Activated B cell treated with CpG ODN at 0.5 μM for 24 hours (primary cell): ENCODE measurements around the gene SHLD1. TPM values are rescaled to one million over a fixed set of nuclear protein-coding genes. Genes with fewer than 3 reads are reported as not detected.

Experiments used
- ATAC-seq: fragments of 200-7000 bp; cut with Tn5 transposase; one replicate; pipeline ENCODE4 v1.10.0; 2021; ENCODE audit warnings: low read depth, mild to moderate bottlenecking, moderate library complexity
- CTCF ChIA-PET: fragments of 350-600 bp; sonication (Branson Sonifier 250); formaldehyde crosslinking; loops from one replicate; lab custom pipeline; 2021; ENCODE audit warnings: antibody characterized with exemption; lab: Charles Lee
- POLR2A ChIA-PET: fragments of 350-600 bp; sonication (Branson Sonifier 250); formaldehyde crosslinking; loops from one replicate; lab custom pipeline; 2021; ENCODE audit warnings: antibody characterized with exemption; lab: Charles Lee
- DNase-seq: peaks from one replicate; pipeline ENCODE4 v3.0.0; 2022
- H3K27ac Mint-ChIP-seq: one replicate; pipeline ENCODE4 v1.8.0; 2020; ENCODE audit warnings: mixed read lengths
- H3K27me3 Mint-ChIP-seq: one replicate; pipeline ENCODE4 v1.8.0; 2021; ENCODE audit warnings: mixed read lengths
- H3K36me3 Mint-ChIP-seq: one replicate; pipeline ENCODE4 v1.8.0; 2021; ENCODE audit warnings: low read depth, mixed read lengths
- H3K4me1 Mint-ChIP-seq: one replicate; pipeline ENCODE4 v1.8.0; 2021; ENCODE audit warnings: mixed read lengths
- H3K4me3 Mint-ChIP-seq: one replicate; pipeline ENCODE4 v1.8.0; 2020; ENCODE audit warnings: mild to moderate bottlenecking, mixed read lengths
- H3K9me3 Mint-ChIP-seq: one replicate; pipeline ENCODE4 v1.8.0; 2020; ENCODE audit warnings: mixed read lengths
- CTCF ChIP-seq: fragments of 200-600 bp; IDR thresholded peaks from one replicate; pipeline ENCODE4 v1.8.0; 2022; ENCODE audit warnings: antibody characterized with exemption, mild to moderate bottlenecking
- intact Hi-C: fragments of 100-400 bp; cut with micrococcal nuclease; formaldehyde crosslinking; loops from one replicate; pipeline ENCODE4 v1.15.1; 2024
- total RNA-seq: library from RNA; stranded (reverse); gene quantifications from 2 replicates; pipeline ENCODE4 v1.2.3, GENCODE V29; 2022

SHLD1 gene
- total RNA-seq, 1 donor from 2014 or later: 15.0 TPM

DNA sequence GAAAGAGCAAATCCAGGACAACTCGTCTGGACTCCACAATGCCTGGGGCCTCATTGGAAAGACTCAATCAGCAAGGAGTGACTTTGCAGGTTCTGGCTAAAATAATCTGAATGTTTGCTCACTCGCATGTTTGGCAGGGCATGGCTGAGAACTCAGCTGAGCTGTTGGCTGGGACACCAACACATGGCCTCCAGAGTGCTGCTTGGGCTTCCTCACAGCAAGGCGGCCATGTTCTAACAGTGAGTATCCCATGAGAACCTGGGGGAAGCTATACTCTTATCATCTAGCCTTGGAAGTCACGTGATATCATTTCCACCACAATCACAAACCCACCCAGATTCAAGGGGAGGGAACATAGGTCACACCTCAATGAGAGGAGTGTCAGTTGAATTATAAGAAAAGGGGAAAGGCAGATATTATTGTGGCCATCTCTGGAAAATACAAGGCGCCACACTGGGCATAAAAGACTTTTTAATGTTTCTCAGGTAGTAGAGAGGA lies 23.1 kb upstream of the SHLD1 start:
- Mint-ChIP-seq H3K9me3 (peaks cover 3% of the 10 kb centered on the region), H3K36me3 (no peaks in the 10 kb centered on the region), H3K4me3 (no peak overlapping the region), H3K27me3 (peaks cover 33% of the 10 kb centered on the region), H3K4me1 (no peaks in the 10 kb centered on the region), H3K27ac (no peak overlapping the region)
- ATAC-seq (no peak), DNase-seq (no peak)
- intact Hi-C loops: no loop called here
- CTCF ChIA-PET: interaction anchor here (0.8 kb wide), 1 partner anchor 126 kb away, joined by 3 read pairs; no protein-coding TSS in a partner anchor
- no peak for TF ChIP-seq CTCF
- POLR2A ChIA-PET: no interaction called here

GRCh38 chr20:5729348-5729747 lies 20.9 kb upstream of the SHLD1 start:
- POLR2A ChIA-PET: no interaction called here
- Mint-ChIP-seq H3K27me3 (peaks cover 53% of the 10 kb centered on the region), H3K27ac (no peak overlapping the region), H3K4me3 (no peak overlapping the region), H3K36me3 (no peaks in the 10 kb centered on the region), H3K4me1 (no peaks in the 10 kb centered on the region), H3K9me3 (peaks cover 3% of the 10 kb centered on the region)
- no peak for TF ChIP-seq CTCF
- ATAC-seq (no peak), DNase-seq (no peak)
- CTCF ChIA-PET: no interaction called here
- intact Hi-C loops: no loop called here

DNA sequence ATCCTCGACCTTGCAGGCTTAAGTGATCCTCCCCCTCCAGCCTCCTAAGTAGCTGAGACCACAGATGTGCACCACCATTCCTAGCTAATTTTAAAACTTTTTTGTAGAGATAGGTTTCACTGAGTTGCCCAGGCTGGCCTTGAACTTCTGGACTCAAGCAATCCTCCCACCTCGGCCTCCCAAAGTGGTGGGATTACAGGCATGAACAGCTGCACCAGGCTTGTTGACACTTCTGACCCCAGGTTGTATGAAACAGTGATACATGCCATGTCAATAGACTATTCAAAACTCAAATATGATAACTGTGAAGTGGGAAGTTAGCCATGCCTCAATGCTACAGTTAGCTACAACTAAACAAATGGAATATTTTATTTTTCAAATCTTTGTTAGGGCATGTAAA lies 20.1 kb upstream of the SHLD1 start:
- DNase-seq: no peak
- H3K27me3 Mint-ChIP-seq: peaks cover 59% of the 10 kb centered on the region
- H3K27ac Mint-ChIP-seq: no peak overlapping the region
- CTCF ChIA-PET: no interaction called here
- intact Hi-C loops: no loop called here
- ATAC-seq: no peak
- POLR2A ChIA-PET: no interaction called here
- H3K4me1 Mint-ChIP-seq: no peaks in the 10 kb centered on the region
- TF ChIP-seq CTCF: no peak
- peaks cover 3% of the 10 kb centered on the region for H3K9me3 Mint-ChIP-seq
- H3K4me3 Mint-ChIP-seq: no peak overlapping the region
- no peaks in the 10 kb centered on the region for H3K36me3 Mint-ChIP-seq

DNA sequence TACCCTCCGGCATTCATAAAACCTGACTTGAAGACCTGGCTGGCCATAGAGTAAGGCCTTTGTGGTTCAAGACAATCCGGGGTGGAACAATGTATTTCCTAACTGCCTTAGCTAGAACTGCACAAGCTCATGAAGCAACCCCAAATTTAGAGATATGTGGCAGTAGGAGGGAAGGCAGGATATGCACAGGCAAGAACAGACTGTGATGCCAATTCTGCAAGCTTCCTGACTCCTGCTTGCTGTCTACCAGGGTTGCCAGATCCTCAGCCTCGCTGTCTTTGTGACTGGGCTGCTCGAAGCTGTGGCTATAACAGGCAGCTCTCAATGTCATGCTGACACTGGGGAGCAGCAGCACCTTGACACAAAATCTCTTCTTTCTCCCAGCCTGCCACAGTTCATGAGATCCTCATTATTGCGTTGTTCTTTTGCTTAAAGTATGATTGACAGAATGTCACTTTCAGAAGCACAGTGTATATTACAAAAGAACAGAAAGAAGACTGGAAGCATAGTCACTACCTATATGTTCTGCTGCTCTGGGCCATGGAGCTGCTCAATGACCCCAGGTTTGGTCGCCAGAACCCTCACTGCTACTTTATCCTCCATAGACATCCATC lies 18.3 kb upstream of the SHLD1 start:
- ATAC-seq: no peak
- H3K27ac Mint-ChIP-seq: no peak overlapping the region
- TF ChIP-seq CTCF: no peak
- ChIA-PET POLR2A (no interaction called here), CTCF (no interaction called here)
- H3K36me3 Mint-ChIP-seq: no peaks in the 10 kb centered on the region
- H3K4me3 Mint-ChIP-seq: no peak overlapping the region
- intact Hi-C loops: no loop called here
- DNase-seq: no peak
- H3K27me3 Mint-ChIP-seq: peaks cover 69% of the 10 kb centered on the region
- peaks cover 7% of the 10 kb centered on the region for H3K4me1 Mint-ChIP-seq
- H3K9me3 Mint-ChIP-seq: peaks cover 3% of the 10 kb centered on the region

DNA sequence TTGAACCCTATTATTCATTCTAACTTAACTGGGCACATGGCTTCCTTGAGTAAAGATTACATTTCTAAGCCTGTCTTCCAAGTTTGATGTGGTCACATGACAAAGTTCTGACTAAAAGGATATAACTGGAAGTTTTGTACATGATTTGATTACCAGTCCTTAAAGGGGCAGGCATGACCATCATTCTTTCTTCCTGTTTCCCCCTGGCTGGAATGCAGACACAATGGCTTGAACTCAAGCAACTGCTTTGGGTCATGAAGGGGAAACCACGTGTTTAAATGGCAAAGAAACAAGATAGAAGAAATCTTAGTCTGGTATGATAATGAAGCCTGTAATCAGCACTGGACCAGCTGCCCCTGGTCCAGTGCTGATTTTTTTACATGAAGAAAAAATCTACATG lies 15.6 kb upstream of the SHLD1 start:
- ChIA-PET POLR2A (no interaction called here), CTCF (no interaction called here)
- Mint-ChIP-seq H3K4me3 (no peak overlapping the region), H3K27me3 (peaks cover 64% of the 10 kb centered on the region), H3K4me1 (peaks cover 24% of the 10 kb centered on the region), H3K36me3 (no peaks in the 10 kb centered on the region), H3K9me3 (no peaks in the 10 kb centered on the region), H3K27ac (no peak overlapping the region)
- no peak for TF ChIP-seq CTCF
- DNase-seq (no peak), ATAC-seq (no peak)
- intact Hi-C loops: no loop called here
